ENCODE results near the gene TOLLIP.
"Not testable (repeated sequence)": the region's sequence is repeated elsewhere in the genome, so short reads cannot be mapped to it uniquely, and the experiment has no call there.

GRCh38 chr11:1347411-1347999, 38.1 kb upstream of the TOLLIP start:
- TF ChIP-seq CTCF, POLR2A (IDR thresholded peaks at IDR 0.05): not testable (repeated sequence)
